HepG2 (cell line): Measurements from ENCODE around the gene RCCD1.

Experiments used
- CTCF ChIP-seq: sonication (generic); formaldehyde crosslinking; IDR thresholded peaks from 2 replicates; pipeline ENCODE4 v1.5.0; 2020; ENCODE audit warnings: mild to moderate bottlenecking, missing genetic modification reagents, moderate library complexity
- TF ChIP-seq, protein P1 (sequence below): sonication (generic); formaldehyde crosslinking; conservative IDR thresholded peaks from 2 replicates; pipeline ENCODE4 v1.4.0; 2020; ENCODE audit warnings: missing genetic modification reagents

GRCh38 chr15:90913398-90913944 is 41.2 kb upstream of the RCCD1 start:
- TF ChIP-seq, protein P1, sequence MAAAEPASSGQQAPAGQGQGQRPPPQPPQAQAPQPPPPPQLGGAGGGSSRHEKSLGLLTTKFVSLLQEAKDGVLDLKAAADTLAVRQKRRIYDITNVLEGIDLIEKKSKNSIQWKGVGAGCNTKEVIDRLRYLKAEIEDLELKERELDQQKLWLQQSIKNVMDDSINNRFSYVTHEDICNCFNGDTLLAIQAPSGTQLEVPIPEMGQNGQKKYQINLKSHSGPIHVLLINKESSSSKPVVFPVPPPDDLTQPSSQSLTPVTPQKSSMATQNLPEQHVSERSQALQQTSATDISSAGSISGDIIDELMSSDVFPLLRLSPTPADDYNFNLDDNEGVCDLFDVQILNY (CRISPR knock-in tag): no peak
- TF ChIP-seq CTCF (CRISPR knock-in tag): no peak
